Thyroid gland (tissue), 4 donors: ENCODE results near the gene PECR. TPM values are rescaled to one million over a fixed set of nuclear protein-coding genes. Genes with fewer than 3 reads are reported as not detected.
A peak's percentile ranks its signal among the peaks of the same experiment; 100 is the strongest.

Experiments used
- DNase-seq, 2 donors: peaks; one replicate each; pipeline ENCODE4 v3.0.0-alpha.2; 2019
- H3K27ac ChIP-seq, 3 donors: fragments of 200-600 bp; sonication (generic); 1 replicate in 2 of 3; 2 replicates in 1 of 3; pipeline ENCODE4 v1.5.1; 2016 to 2019; ENCODE audit warnings: mild to moderate bottlenecking in 1 of 3, moderate library complexity in 1 of 3
- H3K27me3 ChIP-seq: fragments of 200-600 bp; sonication (generic); one replicate; pipeline ENCODE4 v1.5.1; 2019
- H3K36me3 ChIP-seq, 2 donors: fragments of 200-600 bp; sonication (generic); one replicate each; pipeline ENCODE4 v1.5.1; 2016 to 2019
- H3K4me1 ChIP-seq, 2 donors: fragments of 200-600 bp; sonication (generic); one replicate each; pipeline ENCODE4 v1.5.1; 2017 to 2019
- H3K4me3 ChIP-seq, 3 donors: fragments of 200-600 bp; sonication (generic); replicated peaks in 1 of 3; 1 replicate in 2 of 3; 2 replicates in 1 of 3; pipeline ENCODE4 v1.5.1; 2016; ENCODE audit warnings: mild to moderate bottlenecking in 1 of 3
- H3K9me3 ChIP-seq: fragments of 200-600 bp; sonication (generic); one replicate; pipeline ENCODE4 v1.5.1; 2017
- CTCF ChIP-seq, 6 experiments: fragments of 200-600 bp in 3 of 6; fragments of 450-650 bp in 3 of 6; sonication (generic) in 3 of 6; IDR thresholded peaks; one replicate each; pipeline ENCODE4 v1.5.1; 2016 to 2019; ENCODE audit warnings: antibody characterized with exemption in 6 of 6, mild to moderate bottlenecking in 2 of 6, inconsistent platforms in 1 of 6, moderate library complexity in 1 of 6
- POLR2A ChIP-seq, 2 donors: fragments of 450-650 bp; IDR thresholded peaks; one replicate each; pipeline ENCODE4 v1.6.1; 2017; ENCODE audit warnings: antibody characterized with exemption in 2 of 2, mild to moderate bottlenecking in 2 of 2, moderate library complexity in 1 of 2
- WGBS, 2 donors: methylation state at CpG; one replicate each; pipeline ENCODE4 v1.1.5; 2017; 5-methylcytosine and 5-hydroxymethylcytosine counted together
- intact Hi-C: fragments of 100-400 bp; cut with DNase I; formaldehyde crosslinking; loops from one replicate; pipeline ENCODE4 v1.15.1; 2023
- total RNA-seq, 4 donors: library from RNA; depleted of rRNA; stranded (reverse); fragments of >200 nt; gene quantifications; one replicate each; pipeline ENCODE4 v1.2.3, GENCODE V29; 2016

PECR gene
- total RNA-seq, 4 donors from 2014 or later: 14.6 to 25.6 (median 22.8) TPM

GRCh38 chr2:216098421-216099334, 17.1 kb upstream of the PECR start:
- peaks cover 17% of the 10 kb centered on the region in 2 donors for H3K4me1 ChIP-seq
- DNase-seq: no peak
- no peaks in the 10 kb centered on the region for H3K27me3 ChIP-seq
- no peak overlapping the region for H3K4me3 ChIP-seq
- WGBS, 2 donors: 95 to 98% methylated on average over 9 of the region's 9 CpGs
- no peak overlapping the region for H3K27ac ChIP-seq
- no peaks in the 10 kb centered on the region for H3K9me3 ChIP-seq
- intact Hi-C loops: no loop called here
- no peaks in the 10 kb centered on the region for H3K36me3 ChIP-seq
- no peak for TF ChIP-seq POLR2A (IDR thresholded peaks at IDR 0.05)
- no peak for TF ChIP-seq CTCF (IDR thresholded peaks at IDR 0.05)

GRCh38 chr2:216094701-216095100, 13.1 kb upstream of the PECR start:
- TF ChIP-seq POLR2A (IDR thresholded peaks at IDR 0.05): peak in 1 of 2 donors; percentile 24
- no peak for TF ChIP-seq CTCF (IDR thresholded peaks at IDR 0.05)
- intact Hi-C loops: no loop called here
- H3K9me3 ChIP-seq: no peaks in the 10 kb centered on the region
- no peaks in the 10 kb centered on the region for H3K27me3 ChIP-seq
- peak overlapping the region; percentile 60 to 68 (median 67) for H3K27ac ChIP-seq
- DNase-seq: peak; percentile 77 to 78
- no peak overlapping the region for H3K4me3 ChIP-seq
- 23 to 26% methylated on average over 3 of the region's 3 CpGs for WGBS, 2 donors
- peaks cover 11 to 14% of the 10 kb centered on the region in 2 donors for H3K4me1 ChIP-seq
- no peaks in the 10 kb centered on the region for H3K36me3 ChIP-seq

GRCh38 chr2:216092646-216093045, 11.0 kb upstream of the PECR start:
- intact Hi-C loops: no loop called here
- DNase-seq: no peak
- 49 to 50% methylated on average over 2 of the region's 2 CpGs for WGBS, 2 donors
- Histone ChIP-seq H3K27ac (no peak overlapping the region), H3K4me3 (no peak overlapping the region), H3K9me3 (no peaks in the 10 kb centered on the region), H3K27me3 (no peaks in the 10 kb centered on the region), H3K4me1 (peaks cover 11 to 14% of the 10 kb centered on the region in 2 donors), H3K36me3 (no peaks in the 10 kb centered on the region)
- TF ChIP-seq CTCF (IDR thresholded peaks at IDR 0.05) (no peak), POLR2A (IDR thresholded peaks at IDR 0.05) (no peak)

GRCh38 chr2:216090369-216090786, 8.8 kb upstream of the PECR start:
- Histone ChIP-seq H3K4me3 (no peak overlapping the region), H3K36me3 (no peaks in the 10 kb centered on the region), H3K27ac (no peak overlapping the region), H3K27me3 (no peaks in the 10 kb centered on the region), H3K4me1 (peaks cover 6 to 21% of the 10 kb centered on the region in 2 donors), H3K9me3 (no peaks in the 10 kb centered on the region)
- no peak for DNase-seq
- 95 to 98% methylated on average over 1 of the region's 1 CpG for WGBS, 2 donors
- TF ChIP-seq CTCF (IDR thresholded peaks at IDR 0.05): no peak
- intact Hi-C loops: no loop called here

GRCh38 chr2:216086207-216086893, 4.7 kb upstream of the PECR start:
- WGBS, 2 donors: 62 to 74% methylated on average over 2 of the region's 2 CpGs
- TF ChIP-seq POLR2A (IDR thresholded peaks at IDR 0.05) (no peak), CTCF (IDR thresholded peaks at IDR 0.05) (no peak)

More at GRCh38 chr2:216086207-216086893, 4.7 kb upstream of the PECR start:
- no peaks in the 10 kb centered on the region for H3K36me3 ChIP-seq
- H3K9me3 ChIP-seq: no peaks in the 10 kb centered on the region
- no peaks in the 10 kb centered on the region for H3K27me3 ChIP-seq
- H3K27ac ChIP-seq: peak overlapping the region in 1 of 3 donors; percentile 6
- DNase-seq: no peak
- H3K4me3 ChIP-seq: no peak overlapping the region
- peaks cover 0 to 27% of the 10 kb centered on the region in 2 donors for H3K4me1 ChIP-seq
- intact Hi-C loops: no loop called here
